Prostate gland (tissue), 2 donors: Measurements from ENCODE around the gene MGAT5.

Experiments used
- CTCF ChIP-seq, 4 experiments: fragments of 200-600 bp in 2 of 4; fragments of 450-650 bp in 2 of 4; sonication (generic) in 2 of 4; IDR thresholded peaks; 1 replicate in 3 of 4; 2 replicates in 1 of 4; pipeline ENCODE4 v1.5.1; 2016 to 2019; ENCODE audit warnings: antibody characterized with exemption in 4 of 4, mild to moderate bottlenecking in 2 of 4, moderate library complexity in 2 of 4
- POLR2AphosphoS5 ChIP-seq: sonication (generic); formaldehyde crosslinking; IDR thresholded peaks from one replicate; pipeline ENCODE4 v1.6.1; 2017; ENCODE audit warnings: antibody characterized with exemption

- TF ChIP-seq CTCF (IDR thresholded peaks at IDR 0.05) (no peak), POLR2AphosphoS5 (no peak)
These were observed 21.4 kb downstream of the MGAT5 start for GRCh38 chr2:134275058-134275862.
